Naive thymus-derived CD8-positive, alpha-beta T cell (primary cell): ENCODE measurements around the gene MYEOV. TPM values are rescaled to one million over a fixed set of nuclear protein-coding genes. Genes with fewer than 3 reads are reported as not detected.

ENCODE experiments used
- ATAC-seq, 2 donors: fragments of 150-1000 bp; cut with Tn5 transposase in 1 of 2; sonication (Bioruptor Pico), chemical (Tn5 transposase) in 1 of 2; 1 replicate in 1 of 2; 2 replicates in 1 of 2; pipeline ENCODE4 v1.10.0; 2021; ENCODE audit warnings: mild to moderate bottlenecking in 2 of 2, moderate library complexity in 2 of 2
- POLR2A ChIA-PET: fragments of 350-600 bp; sonication (Branson Sonifier 250); formaldehyde crosslinking; loops from one replicate; lab custom pipeline; 2021; ENCODE audit warnings: antibody characterized with exemption; lab: Charles Lee
- DNase-seq, 10 donors: peaks; one replicate each; pipeline versions ENCODE4 v3.0.0 to v3.0.0-alpha.2; 2020 to 2022
- H3K27ac Mint-ChIP-seq, 10 donors: one replicate each; pipeline ENCODE4 v1.8.0; 2020 to 2022; ENCODE audit warnings: mild to moderate bottlenecking in 10 of 10, mixed read lengths in 10 of 10, moderate library complexity in 4 of 10, inconsistent platforms in 1 of 10
- H3K27me3 Mint-ChIP-seq, 5 donors: one replicate each; pipeline ENCODE4 v1.8.0; 2021 to 2022; ENCODE audit warnings: mixed read lengths in 5 of 5
- H3K36me3 Mint-ChIP-seq, 3 donors: one replicate each; pipeline ENCODE4 v1.8.0; 2020 to 2022; ENCODE audit warnings: mixed read lengths in 3 of 3, mild to moderate bottlenecking in 2 of 3, inconsistent platforms in 1 of 3
- H3K4me1 Mint-ChIP-seq, 4 donors: one replicate each; pipeline ENCODE4 v1.8.0; 2021 to 2022; ENCODE audit warnings: mixed read lengths in 4 of 4
- H3K4me3 Mint-ChIP-seq, 10 donors: one replicate each; pipeline ENCODE4 v1.8.0; 2020 to 2022; ENCODE audit warnings: mild to moderate bottlenecking in 10 of 10, mixed read lengths in 10 of 10, moderate library complexity in 6 of 10, inconsistent platforms in 1 of 10
- H3K9me3 Mint-ChIP-seq, 9 donors: one replicate each; pipeline ENCODE4 v1.8.0; 2020 to 2022; ENCODE audit warnings: mixed read lengths in 9 of 9, mild to moderate bottlenecking in 3 of 9, inconsistent platforms in 1 of 9, moderate library complexity in 1 of 9
- polyA plus RNA-seq, 3 donors: library from polyadenylated mRNA; unstranded; fragments of 300-500 nt; fragmentation: Illumina TruSeq; gene quantifications; one replicate each; pipeline ENCODE4 v1.2.3, GENCODE V29; 2021
- total RNA-seq, 8 experiments: library from RNA in 2 of 8; stranded (reverse) in 2 of 8; gene quantifications; one replicate each; pipeline ENCODE4 v1.2.3 and lab custom pipeline; 2021 to 2026

Gene MYEOV
- total and polyA plus RNA-seq, 5 experiments from 2014 or later = not detected

DNA sequence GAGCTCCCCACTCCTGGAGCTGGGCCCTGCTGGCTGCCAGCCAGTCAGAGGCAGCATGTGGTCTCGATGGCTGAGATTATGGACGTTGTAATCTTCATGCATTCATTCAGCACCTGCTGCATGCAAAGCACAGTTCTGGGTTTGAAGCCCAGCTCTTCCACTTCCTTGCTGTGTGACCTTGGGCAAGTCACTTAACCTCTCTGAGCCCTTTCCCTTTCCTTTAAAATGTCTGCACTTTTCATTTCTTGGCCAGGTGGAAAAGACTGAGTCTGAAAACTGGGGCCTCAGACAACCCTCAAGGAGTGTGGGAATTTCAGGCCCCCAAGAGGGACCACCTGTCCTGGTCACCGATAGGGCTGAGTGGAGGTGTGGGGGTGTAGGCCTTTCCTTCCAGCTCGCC lies 24.6 kb upstream of the MYEOV start:
- no peak overlapping the region for H3K4me3 Mint-ChIP-seq
- ATAC-seq (no peak), DNase-seq (no peak)
- no peaks in the 10 kb centered on the region for H3K4me1 Mint-ChIP-seq
- H3K27me3 Mint-ChIP-seq = peaks cover 0 to 3% (median 0%) of the 10 kb centered on the region in 5 donors
- no peaks in the 10 kb centered on the region for H3K36me3 Mint-ChIP-seq
- peaks cover 0 to 6% (median 0%) of the 10 kb centered on the region in 9 donors for H3K9me3 Mint-ChIP-seq
- POLR2A ChIA-PET = no interaction called here
- peak overlapping the region in 1 of 10 donors; percentile 29 for H3K27ac Mint-ChIP-seq

DNA sequence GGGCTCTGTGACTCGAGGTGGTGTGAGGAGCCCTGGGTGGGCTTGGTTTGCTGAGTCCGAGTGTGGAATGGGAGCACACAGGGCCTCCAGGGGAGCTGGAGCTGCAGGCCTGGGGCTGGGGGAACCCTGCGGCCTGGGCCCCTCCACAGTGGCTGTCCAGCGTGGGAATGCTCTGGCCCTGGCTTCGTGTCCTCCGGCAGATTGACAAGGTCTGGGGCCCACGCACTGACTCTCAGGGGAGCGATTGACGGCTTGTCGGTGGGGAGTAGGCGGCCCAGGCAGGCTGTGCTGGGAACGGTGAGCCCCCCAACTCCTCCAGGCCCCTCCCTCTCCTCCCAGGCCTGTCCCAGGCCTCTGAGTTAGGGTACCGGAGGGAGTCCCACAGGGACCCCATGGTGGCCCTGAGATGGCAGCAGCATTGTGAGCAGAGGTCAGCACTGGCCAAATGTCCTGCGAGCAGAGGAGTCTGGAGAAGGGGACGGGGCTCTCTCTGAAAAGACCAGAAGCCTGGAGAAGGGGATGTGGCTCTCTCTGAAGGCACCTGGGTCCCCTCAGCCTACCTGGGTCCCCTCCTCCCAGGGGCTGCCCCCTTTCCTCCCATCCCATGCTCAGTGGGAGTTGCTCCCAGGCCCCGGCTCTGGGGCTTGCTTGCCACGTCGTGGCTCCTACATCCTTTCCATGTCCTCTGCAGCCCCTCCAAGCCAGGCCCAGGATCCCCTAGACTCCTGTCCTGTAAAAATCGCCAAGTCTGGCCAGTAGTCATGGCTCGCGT lies 23.8 kb upstream of the MYEOV start:
- no peak for ATAC-seq
- H3K4me1 Mint-ChIP-seq = no peaks in the 10 kb centered on the region
- POLR2A ChIA-PET = no interaction called here
- no peaks in the 10 kb centered on the region for H3K36me3 Mint-ChIP-seq
- peaks cover 0 to 6% (median 0%) of the 10 kb centered on the region in 9 donors for H3K9me3 Mint-ChIP-seq
- DNase-seq = no peak
- no peak overlapping the region for H3K4me3 Mint-ChIP-seq
- H3K27me3 Mint-ChIP-seq = peaks cover 0 to 4% (median 2%) of the 10 kb centered on the region in 5 donors
- no peak overlapping the region for H3K27ac Mint-ChIP-seq

DNA sequence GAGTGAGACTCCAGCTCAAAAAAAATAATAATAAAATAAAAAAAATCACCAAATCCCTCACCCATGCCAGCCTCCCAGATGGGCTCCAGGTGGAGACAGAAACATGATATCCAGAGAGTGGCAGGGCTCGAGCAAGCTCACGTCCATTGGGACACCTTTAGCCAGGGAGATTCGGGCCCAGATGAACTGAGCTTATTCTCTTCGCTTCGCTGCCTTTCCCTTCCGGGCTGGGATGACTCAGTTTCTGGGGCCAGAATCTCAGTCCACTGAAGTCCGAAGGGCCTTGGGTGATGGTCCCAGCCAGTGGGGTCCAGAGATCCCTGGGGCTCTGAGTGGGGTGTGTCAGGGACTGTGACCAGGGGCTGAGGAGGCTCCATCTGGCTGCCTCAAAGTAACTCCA lies 23.0 kb upstream of the MYEOV start:
- H3K27ac Mint-ChIP-seq = no peak overlapping the region
- H3K4me3 Mint-ChIP-seq = no peak overlapping the region
- H3K9me3 Mint-ChIP-seq = peaks cover 0 to 6% (median 0%) of the 10 kb centered on the region in 9 donors
- POLR2A ChIA-PET = no interaction called here
- H3K4me1 Mint-ChIP-seq = no peaks in the 10 kb centered on the region
- no peaks in the 10 kb centered on the region for H3K36me3 Mint-ChIP-seq
- ATAC-seq (no peak), DNase-seq (no peak)
- peaks cover 0 to 5% (median 3%) of the 10 kb centered on the region in 5 donors for H3K27me3 Mint-ChIP-seq

DNA sequence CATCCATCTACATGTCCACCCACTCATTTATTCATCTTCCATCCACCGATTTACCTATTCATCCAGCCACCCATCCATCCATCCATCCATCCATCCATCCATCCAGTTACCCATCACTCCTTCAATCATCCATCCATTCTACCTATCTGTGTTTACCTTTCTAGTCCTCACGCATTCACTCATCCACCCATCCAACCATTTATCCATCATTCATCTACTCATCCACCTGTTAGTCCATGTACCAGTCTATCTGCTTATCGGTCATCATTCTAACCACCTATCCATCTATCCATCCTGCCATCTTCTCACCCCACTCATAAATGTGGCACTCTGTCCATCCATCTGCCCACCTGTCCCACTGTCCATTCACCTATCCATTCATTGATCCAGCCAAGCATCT lies 21.9 kb upstream of the MYEOV start:
- ATAC-seq (no peak), DNase-seq (no peak)
- no peaks in the 10 kb centered on the region for H3K36me3 Mint-ChIP-seq
- H3K4me3 Mint-ChIP-seq = no peak overlapping the region
- POLR2A ChIA-PET = no interaction called here
- H3K4me1 Mint-ChIP-seq = no peaks in the 10 kb centered on the region
- H3K27me3 Mint-ChIP-seq = peaks cover 0 to 5% (median 3%) of the 10 kb centered on the region in 5 donors
- no peak overlapping the region for H3K27ac Mint-ChIP-seq
- peaks cover 0 to 6% (median 0%) of the 10 kb centered on the region in 9 donors for H3K9me3 Mint-ChIP-seq

DNA sequence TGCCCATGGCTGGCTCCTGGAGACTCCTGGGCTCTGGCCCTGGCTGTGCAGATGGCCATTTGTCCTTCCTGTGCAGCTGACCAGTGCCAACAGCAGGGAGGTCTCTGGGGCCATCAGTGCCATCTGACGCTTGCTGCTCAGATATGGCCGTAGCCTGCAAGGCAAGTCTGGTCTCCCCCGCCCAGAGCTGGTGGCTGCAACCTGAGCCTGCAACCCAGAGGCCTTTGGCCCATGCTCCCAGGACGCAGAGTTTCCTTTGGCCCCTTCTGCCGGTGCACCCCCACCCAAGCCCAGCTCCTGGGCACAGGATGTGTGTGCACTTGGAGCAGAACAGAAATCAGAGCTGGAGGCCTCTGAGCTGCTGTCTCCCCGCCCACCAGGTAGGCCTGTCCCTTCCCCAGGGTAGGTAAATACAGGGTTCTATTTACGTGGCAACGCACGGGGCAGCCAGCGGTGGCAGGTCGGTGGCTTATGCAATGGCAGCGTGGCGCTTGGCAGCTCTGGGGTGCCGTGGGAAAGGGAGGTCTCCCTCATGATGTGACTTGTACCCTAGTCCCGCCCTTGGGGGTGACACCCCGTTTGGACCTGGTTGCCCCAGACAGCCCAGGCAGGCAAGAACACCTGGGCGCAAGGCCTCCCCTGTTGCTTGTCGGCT lies 21.0 kb upstream of the MYEOV start:
- Mint-ChIP-seq H3K36me3 (no peaks in the 10 kb centered on the region), H3K27me3 (peaks cover 0 to 6% (median 0%) of the 10 kb centered on the region in 5 donors), H3K4me1 (no peaks in the 10 kb centered on the region), H3K27ac (no peak overlapping the region), H3K9me3 (peaks cover 0 to 6% (median 0%) of the 10 kb centered on the region in 9 donors), H3K4me3 (peak overlapping the region in 1 of 10 donors; percentile 14)
- ATAC-seq (no peak), DNase-seq (peak in 1 of 10 donors; percentile 42)
- POLR2A ChIA-PET = no interaction called here

DNA sequence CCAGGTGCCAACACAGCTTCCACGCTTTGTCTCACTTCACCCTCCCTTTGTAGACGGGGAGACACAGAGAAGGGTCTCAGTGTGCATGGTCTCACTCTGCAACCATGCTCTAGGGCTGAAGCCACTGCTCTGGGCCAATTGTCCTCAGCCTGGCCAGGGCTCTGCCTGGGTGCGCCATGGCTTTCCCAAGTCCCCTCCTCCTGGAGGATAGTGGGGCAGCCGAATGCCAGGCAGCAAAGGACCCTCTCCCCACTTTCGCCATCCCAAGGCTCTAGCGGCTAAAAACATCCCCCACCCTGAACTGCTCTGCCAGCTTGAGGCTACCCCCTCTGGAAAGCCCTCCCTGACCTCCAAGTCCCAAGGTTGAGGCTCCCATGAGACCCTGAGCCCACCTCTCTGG lies 20.4 kb upstream of the MYEOV start:
- Mint-ChIP-seq H3K9me3 (peaks cover 0 to 6% (median 0%) of the 10 kb centered on the region in 9 donors), H3K27me3 (peaks cover 0 to 6% (median 0%) of the 10 kb centered on the region in 5 donors), H3K36me3 (no peaks in the 10 kb centered on the region), H3K4me3 (peak overlapping the region in 1 of 10 donors; percentile 14), H3K27ac (no peak overlapping the region), H3K4me1 (no peaks in the 10 kb centered on the region)
- ATAC-seq (no peak), DNase-seq (peak in 1 of 10 donors; percentile 19)
- POLR2A ChIA-PET = no interaction called here

DNA sequence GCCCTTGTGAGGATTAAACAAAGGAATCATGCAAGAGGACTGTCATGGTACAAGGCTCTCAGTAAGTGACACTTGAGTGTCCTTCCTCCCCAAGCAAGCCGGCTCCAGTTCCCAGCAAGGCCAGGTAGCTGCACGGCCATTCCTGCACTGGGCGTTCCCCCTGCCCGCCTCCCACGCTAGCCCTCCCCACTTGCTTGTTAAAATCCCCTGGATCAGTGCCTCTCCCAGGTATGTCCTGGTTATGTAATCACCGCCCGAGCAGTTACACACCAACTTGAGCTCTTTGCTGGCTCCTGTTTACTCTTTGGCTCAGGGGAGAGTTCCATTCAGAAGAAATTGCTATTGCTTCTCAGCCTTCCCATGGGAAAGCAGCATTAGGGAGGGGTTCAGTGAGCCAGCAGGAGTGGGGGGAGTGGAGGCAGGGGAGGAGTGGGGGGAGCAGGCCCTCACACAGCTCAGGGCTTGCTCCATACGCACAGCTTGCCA lies 19.4 kb upstream of the MYEOV start:
- Mint-ChIP-seq H3K36me3 (no peaks in the 10 kb centered on the region), H3K27ac (no peak overlapping the region), H3K27me3 (peaks cover 0 to 6% (median 0%) of the 10 kb centered on the region in 5 donors), H3K4me1 (no peaks in the 10 kb centered on the region), H3K4me3 (no peak overlapping the region), H3K9me3 (peaks cover 0 to 6% (median 0%) of the 10 kb centered on the region in 9 donors)
- ATAC-seq = no peak
- DNase-seq = no peak
- POLR2A ChIA-PET = no interaction called here

DNA sequence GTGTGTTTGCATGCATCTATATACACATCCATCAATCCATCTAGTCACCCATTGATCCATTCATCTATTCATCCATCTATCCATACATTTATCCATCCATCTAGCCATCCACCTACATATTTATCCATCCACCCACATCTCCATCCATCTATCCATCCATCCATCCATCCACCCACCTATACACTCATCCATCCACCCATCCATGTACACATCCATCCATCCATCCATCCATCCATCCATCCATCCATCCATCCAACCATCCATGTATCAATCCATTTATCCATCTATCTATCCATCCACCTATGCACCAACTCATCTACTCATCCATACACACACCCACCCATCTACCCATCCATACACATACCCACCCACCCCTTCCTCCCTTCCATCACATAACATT lies 18.8 kb upstream of the MYEOV start:
- DNase-seq (no peak), ATAC-seq (no peak)
- H3K9me3 Mint-ChIP-seq = peaks cover 0 to 6% (median 0%) of the 10 kb centered on the region in 9 donors
- H3K27ac Mint-ChIP-seq = no peak overlapping the region
- no peaks in the 10 kb centered on the region for H3K36me3 Mint-ChIP-seq
- H3K4me1 Mint-ChIP-seq = no peaks in the 10 kb centered on the region
- no peak overlapping the region for H3K4me3 Mint-ChIP-seq
- peaks cover 0 to 6% (median 0%) of the 10 kb centered on the region in 5 donors for H3K27me3 Mint-ChIP-seq
- POLR2A ChIA-PET = no interaction called here

DNA sequence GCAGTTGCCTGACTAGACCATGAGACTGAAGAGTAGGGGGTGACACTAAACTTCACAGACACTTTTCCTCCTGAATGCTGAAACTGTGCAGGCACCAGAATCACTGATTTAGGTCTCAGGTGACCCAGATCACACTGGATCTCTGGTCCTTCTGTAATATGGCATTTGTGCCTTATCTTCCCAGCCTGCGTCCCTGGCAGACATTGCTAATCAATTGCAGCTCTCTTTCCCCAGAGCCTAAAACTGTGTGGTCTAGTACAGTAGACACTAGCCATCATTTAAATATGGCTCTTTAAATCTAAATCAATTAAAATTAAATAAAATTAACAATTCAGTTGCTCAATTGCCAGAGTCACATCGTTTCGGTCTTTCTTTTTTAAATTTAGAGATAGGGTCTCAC lies 17.8 kb upstream of the MYEOV start:
- Mint-ChIP-seq H3K27me3 (peaks cover 0 to 6% (median 0%) of the 10 kb centered on the region in 5 donors), H3K4me3 (no peak overlapping the region), H3K9me3 (peaks cover 0 to 6% (median 0%) of the 10 kb centered on the region in 9 donors), H3K36me3 (no peaks in the 10 kb centered on the region), H3K4me1 (no peaks in the 10 kb centered on the region), H3K27ac (no peak overlapping the region)
- POLR2A ChIA-PET = no interaction called here
- ATAC-seq (no peak), DNase-seq (no peak)

DNA sequence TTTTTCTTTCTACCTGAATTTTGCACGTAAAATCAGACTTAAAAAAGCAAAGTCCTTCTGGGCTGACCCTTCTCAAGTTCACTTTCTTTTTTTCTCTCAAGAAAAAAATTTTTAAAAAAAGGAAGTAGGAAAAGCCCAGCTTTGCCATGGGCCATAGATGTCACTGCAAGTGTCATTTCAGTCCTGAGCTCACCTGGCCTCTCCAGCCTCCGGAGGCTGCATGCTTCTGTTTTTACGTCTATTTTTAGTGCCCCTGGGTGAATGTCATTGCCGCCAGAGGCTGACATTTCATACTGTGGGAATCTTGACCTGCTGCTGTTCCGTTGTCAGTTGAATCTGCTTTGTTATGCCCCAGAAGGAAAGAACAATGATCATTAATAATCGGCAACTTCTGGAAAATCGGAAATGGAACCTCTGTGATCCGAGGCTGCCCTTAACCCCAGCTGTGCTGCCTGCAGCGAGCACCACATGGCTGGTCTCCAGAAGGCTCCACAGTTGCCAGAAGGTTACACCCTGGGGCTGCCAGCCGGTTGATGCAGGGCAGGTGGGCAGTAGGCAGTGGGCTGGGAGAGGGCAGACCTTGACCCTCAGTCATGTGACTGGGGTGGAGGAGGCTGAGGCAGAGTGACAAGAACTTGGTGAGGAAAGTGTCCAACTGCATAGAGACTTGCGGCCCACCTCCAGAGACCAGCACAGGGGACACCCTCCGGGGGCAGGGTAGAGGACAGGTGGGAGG lies 16.7 kb upstream of the MYEOV start:
- DNase-seq = no peak
- Mint-ChIP-seq H3K9me3 (peaks cover 0 to 3% (median 0%) of the 10 kb centered on the region in 9 donors), H3K27me3 (peaks cover 0 to 6% (median 0%) of the 10 kb centered on the region in 5 donors), H3K4me1 (no peaks in the 10 kb centered on the region), H3K36me3 (no peaks in the 10 kb centered on the region), H3K4me3 (no peak overlapping the region), H3K27ac (no peak overlapping the region)
- no peak for ATAC-seq
- POLR2A ChIA-PET = no interaction called here

DNA sequence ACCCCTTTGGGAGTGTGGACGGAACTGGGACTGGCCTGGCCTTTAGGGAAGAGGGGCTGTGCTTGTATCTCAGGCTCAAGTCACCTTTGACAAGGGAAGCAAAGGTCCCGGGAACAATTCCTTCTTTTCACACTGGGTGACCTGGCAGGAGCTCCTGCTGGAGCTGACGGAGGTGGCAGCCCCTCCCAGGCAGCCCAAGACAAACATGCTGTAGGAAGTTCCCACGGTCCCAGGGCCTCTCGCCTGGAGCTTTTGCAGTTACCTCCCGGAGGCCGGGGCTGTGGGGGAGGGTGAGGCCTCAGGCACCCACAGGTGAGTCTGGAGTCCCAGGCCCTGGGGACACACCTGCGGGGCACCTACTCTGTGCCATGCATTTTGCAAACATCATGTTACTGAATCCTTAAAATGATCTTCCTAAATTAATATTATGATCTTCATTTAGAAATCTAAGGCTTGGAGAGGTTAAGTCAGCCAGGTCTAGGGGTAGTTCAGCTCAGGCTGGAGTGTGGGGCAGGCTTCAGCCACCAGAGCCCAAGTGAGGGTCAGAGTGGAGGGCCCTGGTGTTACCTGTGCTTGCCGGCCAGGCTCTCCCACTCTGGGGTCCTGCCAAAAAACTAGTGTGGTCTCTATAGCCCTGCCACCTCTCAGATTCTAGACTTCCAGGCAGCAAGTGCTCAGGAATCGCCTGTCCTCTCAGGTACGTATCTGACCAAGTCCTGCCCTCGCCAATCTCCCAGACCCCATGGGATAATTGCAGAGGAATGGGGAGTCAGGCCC lies 15.7 kb upstream of the MYEOV start:
- Mint-ChIP-seq H3K9me3 (no peaks in the 10 kb centered on the region), H3K36me3 (no peaks in the 10 kb centered on the region), H3K27ac (no peak overlapping the region), H3K4me3 (no peak overlapping the region), H3K4me1 (no peaks in the 10 kb centered on the region), H3K27me3 (peaks cover 0 to 7% (median 1%) of the 10 kb centered on the region in 5 donors)
- DNase-seq (no peak), ATAC-seq (no peak)
- POLR2A ChIA-PET = no interaction called here

DNA sequence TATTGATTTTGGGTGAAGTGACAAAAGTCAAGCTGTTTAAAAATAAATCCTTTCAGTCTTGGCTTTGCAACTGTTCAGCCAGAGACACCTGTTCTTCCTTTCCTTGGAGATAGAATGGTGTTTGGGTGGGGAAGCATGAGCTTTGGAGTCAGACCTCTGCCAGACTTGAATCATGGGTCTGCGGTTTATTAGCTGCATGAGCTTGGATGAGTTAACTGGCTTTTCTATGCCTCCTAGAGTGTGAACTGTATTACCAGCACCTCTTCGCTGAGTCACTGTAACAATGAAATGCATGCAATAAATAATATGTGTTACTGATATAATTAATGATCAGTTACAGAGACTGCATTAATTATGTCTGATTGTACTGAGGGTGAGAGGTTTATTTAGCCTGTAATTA lies 13.5 kb upstream of the MYEOV start:
- no peak overlapping the region for H3K4me3 Mint-ChIP-seq
- peaks cover 0 to 10% (median 4%) of the 10 kb centered on the region in 5 donors for H3K27me3 Mint-ChIP-seq
- no peaks in the 10 kb centered on the region for H3K9me3 Mint-ChIP-seq
- no peaks in the 10 kb centered on the region for H3K4me1 Mint-ChIP-seq
- POLR2A ChIA-PET = no interaction called here
- no peaks in the 10 kb centered on the region for H3K36me3 Mint-ChIP-seq
- no peak overlapping the region for H3K27ac Mint-ChIP-seq
- no peak for DNase-seq
- no peak for ATAC-seq
